ENCODE data around the gene KLHDC9. TPM values are rescaled to one million over a fixed set of nuclear protein-coding genes. Genes with fewer than 3 reads are reported as not detected.
"Not testable (repeated sequence)": the region's sequence is repeated elsewhere in the genome, so short reads cannot be mapped to it uniquely, and the experiment has no call there.

KLHDC9 gene
- total RNA-seq, 1 experiment from 2014 or later, result 3.8 TPM

- DNase-seq (ENCODE audit: low spot score), result no peak
These were observed 2.9 kb upstream of the KLHDC9 start for GRCh38 chr1:161095230-161095629.

DNA sequence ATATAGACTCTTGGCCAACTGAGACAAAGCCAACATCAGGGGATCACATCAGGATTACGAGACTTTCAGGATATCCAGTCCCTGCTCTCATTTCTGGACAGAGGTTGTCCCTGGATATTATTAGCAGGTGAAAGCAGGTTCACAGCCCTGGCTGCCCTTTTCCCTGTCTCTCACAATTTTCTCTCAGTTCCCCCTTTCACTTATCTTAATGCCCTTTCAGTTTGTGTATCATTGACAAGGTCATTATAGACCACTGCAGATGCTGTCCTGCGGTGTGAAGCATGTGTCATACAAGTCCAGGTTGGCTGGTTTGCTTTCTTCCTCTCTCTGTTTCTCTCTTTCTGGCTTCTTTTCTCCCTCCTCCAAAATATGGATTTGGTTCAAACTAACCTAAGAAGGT lies 2.1 kb upstream of the KLHDC9 start:
- DNase-seq (ENCODE audit: low spot score), result no peak

DNA sequence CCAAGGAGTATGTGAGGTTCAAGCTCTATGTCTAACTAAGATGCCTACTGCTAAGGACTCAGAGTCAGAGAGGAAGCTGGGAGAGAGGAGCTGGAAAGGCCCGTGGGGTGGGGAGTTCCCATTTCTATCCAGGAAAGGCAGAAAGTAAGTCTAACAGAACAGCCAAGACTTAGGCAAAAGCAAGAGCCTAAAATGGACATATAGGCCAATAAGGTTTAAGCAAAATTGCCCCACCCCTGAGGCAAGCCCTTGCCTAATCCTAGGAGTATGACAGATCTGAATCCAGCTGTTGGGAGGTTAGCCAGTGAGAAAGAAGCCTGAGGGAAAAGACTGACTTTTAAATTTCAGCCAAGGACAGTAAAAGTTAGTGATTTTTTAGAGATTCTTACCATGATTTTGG lies 1.6 kb upstream of the KLHDC9 start:
- no peak for DNase-seq (ENCODE audit: low spot score)

DNA sequence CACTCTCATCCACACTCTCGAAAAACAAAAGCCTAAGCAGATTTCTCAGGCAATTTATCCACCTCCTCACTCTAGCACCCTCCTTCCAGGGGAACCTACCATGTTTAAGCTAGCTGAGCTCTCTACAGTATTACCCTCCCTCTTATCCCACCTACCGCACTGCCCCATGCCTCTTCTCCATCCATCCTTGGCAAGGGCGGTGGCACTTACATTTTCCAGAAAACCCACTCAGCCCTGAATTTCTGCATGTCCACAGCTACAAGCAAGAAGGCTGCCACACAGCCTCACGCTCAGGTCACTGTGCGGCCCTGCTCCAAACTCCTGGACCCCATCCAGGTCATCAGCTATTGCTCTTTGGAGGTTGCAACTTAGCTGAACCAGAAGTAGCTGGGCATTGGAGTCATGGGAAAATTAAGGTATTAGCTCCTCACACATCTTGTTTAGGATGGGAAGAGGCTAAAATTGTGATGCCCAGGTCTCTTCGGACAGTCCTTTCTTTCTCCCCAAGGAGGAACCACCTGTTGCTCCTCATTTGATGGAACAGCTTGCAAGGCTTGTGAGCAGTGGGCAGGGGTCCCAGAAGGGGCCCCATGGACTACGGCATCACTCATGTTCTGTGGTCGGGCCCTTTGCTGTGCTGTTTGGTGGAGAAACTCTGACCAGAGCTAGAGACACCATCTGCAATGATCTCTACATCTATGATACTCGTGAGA lies 1.1 kb downstream of the KLHDC9 start:
- DNase-seq (ENCODE audit: low spot score), result no peak

- DNase-seq (ENCODE audit: low spot score), result no peak
These were observed 2.4 kb downstream of the KLHDC9 start for GRCh38 chr1:161100556-161100955.

DNA sequence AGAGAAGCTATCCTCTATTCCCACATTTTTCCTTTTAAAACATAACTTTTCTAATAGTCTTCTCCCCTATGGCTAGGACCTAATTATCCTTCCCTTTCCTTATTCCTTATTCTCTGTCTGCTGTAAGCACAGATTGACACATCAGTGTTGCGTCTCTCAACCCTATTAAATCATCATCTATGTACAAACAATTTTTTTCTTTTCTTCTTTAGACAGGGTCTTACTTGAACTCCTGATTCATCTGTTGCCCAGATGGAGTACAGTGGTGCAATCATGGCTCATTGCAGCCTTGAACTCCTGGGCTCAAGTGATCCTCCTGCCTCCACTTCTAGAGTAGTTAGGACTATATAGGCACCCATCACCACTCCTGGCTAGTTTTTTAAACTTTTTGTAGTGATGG lies 8.3 kb downstream of the KLHDC9 start:
- no peak for DNase-seq (ENCODE audit: low spot score)

- DNase-seq (ENCODE audit: low spot score), result no peak
These were observed 13.0 kb downstream of the KLHDC9 start for GRCh38 chr1:161111117-161111516.

DNA sequence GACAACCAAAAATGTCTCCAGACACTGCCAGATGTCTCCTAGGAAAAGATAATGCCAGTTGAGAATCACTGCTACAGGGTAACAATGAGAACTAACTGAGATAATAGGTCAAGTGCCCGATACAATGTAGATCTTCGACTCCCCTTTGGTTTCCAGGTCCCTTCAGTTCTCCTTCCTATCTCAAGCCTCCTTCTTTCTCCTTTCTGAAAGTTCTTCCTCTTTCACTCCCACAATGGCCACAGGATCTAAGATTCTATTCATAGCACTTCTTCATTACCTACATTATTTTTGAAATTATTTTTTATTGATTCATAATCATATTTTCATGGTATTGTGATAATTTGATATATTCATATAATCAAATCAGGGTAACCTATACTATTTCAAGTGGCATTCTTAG lies 13.4 kb downstream of the KLHDC9 start:
- DNase-seq (ENCODE audit: low spot score), result no peak

GRCh38 chr1:161113915-161114314 lies 15.8 kb downstream of the KLHDC9 start:
- no peak for DNase-seq (ENCODE audit: low spot score)

DNA sequence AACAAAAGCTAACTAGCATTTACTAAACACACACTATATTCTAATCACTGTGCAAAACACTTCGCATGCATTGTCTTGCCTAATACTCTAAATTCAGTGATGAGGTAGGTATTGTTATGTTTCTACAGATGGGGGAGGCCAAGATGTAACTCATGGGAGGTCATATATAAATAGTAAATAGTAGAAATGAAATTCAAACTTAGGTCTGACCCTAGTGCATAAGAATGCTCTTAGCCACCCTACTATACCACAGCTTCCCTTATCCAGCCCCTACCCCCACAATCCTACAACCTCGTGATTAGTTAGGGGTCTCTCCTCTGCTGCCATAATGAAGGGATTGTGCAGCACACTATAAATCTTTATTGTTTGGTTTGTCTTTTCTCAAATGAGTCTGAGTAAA lies 16.4 kb downstream of the KLHDC9 start:
- no peak for DNase-seq (ENCODE audit: low spot score)

- peak; percentile 29 for DNase-seq (ENCODE audit: low spot score)
These were observed 17.1 kb downstream of the KLHDC9 start for GRCh38 chr1:161115132-161115711.

- not testable (repeated sequence) for DNase-seq (ENCODE audit: low spot score)
These were observed 17.8 kb downstream of the KLHDC9 start for GRCh38 chr1:161115961-161116360.

GRCh38 chr1:161117759-161118581 lies 19.8 kb downstream of the KLHDC9 start, which contains the start of the genes NIT1 and PFDN2:
NIT1 (plus strand) TSS chr1:161118105; CDS start chr1:161118177, 72 bp downstream.
PFDN2 (minus strand) TSS chr1:161118037; CDS start chr1:161118026, 11 bp downstream.
- peak; percentile 85 for DNase-seq (ENCODE audit: low spot score)

GRCh38 chr1:161119092-161119903 lies 21.1 kb downstream of the KLHDC9 start:
- peak; percentile 78 for DNase-seq (ENCODE audit: low spot score)

DNA sequence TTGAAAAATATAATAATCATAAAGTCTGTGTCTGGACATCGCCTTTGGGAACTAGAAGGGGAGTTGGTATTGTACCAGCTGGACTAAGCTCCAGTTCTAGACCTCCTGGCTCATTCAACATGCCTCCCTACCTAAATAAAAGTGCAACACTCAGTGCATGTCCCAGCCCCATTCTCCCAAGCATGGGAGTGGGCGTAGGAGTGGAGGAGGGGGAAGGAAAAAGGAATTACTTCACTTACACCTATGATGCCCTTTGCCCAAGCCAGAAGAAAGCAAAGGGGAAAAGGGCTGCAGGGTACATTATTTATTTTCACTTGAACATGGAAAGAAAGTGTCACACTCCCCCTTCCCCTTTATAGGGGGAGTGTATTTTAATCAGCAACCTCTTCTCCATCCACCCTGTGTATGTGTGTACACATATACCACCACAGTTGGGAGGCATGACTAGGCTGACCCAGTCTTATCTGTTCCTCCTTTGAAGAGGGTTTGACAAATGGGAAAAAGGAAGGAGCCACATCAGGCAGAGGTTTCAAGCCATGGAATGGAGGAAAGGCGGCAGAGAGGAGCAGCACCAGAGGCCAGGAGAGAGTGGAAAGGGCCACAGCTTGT lies 23.0 kb downstream of the KLHDC9 start:
- no peak for DNase-seq (ENCODE audit: low spot score)

DNA sequence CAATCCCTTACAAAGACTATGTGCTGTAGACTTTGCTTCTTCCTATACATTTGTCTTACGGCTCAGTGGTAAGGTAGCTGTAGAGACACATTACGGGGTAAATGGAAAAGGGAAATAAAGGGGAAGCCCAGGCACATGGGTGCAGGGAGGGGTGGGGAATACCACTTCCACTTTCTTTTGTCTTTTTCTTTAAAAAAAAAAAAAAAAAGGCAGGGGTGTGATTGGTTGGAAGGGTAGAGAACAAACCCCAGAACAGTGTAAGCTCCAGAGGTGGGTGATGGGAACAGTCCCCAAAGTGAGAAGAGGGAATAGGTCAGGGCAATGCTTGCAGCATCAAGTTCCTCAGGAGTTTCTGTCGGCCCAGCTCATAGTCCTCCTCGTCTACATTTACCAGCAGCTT lies 23.7 kb downstream of the KLHDC9 start:
- no peak for DNase-seq (ENCODE audit: low spot score)

- no peak for DNase-seq (ENCODE audit: low spot score)
These were observed 24.8 kb downstream of the KLHDC9 start for GRCh38 chr1:161122967-161123366.

GRCh38 chr1:161127649-161128048 lies 29.5 kb downstream of the KLHDC9 start:
- DNase-seq (ENCODE audit: low spot score), result no peak

GRCh38 chr1:161128591-161129420 lies 30.6 kb downstream of the KLHDC9 start:
- DNase-seq (ENCODE audit: low spot score), result no peak

- DNase-seq (ENCODE audit: low spot score), result no peak
These were observed 32.1 kb downstream of the KLHDC9 start for GRCh38 chr1:161130266-161130665.

Measured in HT-29 (cell line).